ENCODE data around the gene EMC8.

EMC8 gene

GRCh38 chr16:85784813-85785212, 14.5 kb downstream of the EMC8 start:
- DNase-seq (ENCODE audit: low read depth in 1 of 2, low spot score in 1 of 2) = no peak

- DNase-seq (ENCODE audit: low read depth in 1 of 2, low spot score in 1 of 2) = no peak
Observed at GRCh38 chr16:85783441-85783840, 15.9 kb downstream of the EMC8 start.

- no peak for DNase-seq (ENCODE audit: low read depth in 1 of 2, low spot score in 1 of 2)
Observed at GRCh38 chr16:85782451-85782850, 16.9 kb downstream of the EMC8 start.

- DNase-seq (ENCODE audit: low read depth in 1 of 2, low spot score in 1 of 2) = no peak
Observed at GRCh38 chr16:85781695-85782370, 17.5 kb downstream of the EMC8 start.

- no peak for DNase-seq (ENCODE audit: low read depth in 1 of 2, low spot score in 1 of 2)
Observed at GRCh38 chr16:85781156-85781555, 18.2 kb downstream of the EMC8 start.

- DNase-seq (ENCODE audit: low read depth in 1 of 2, low spot score in 1 of 2) = no peak
Observed at GRCh38 chr16:85780281-85780680, 19.1 kb downstream of the EMC8 start.

GRCh38 chr16:85778873-85779272, 20.5 kb downstream of the EMC8 start:
- DNase-seq (ENCODE audit: low read depth in 1 of 2, low spot score in 1 of 2) = no peak

- no peak for DNase-seq (ENCODE audit: low read depth in 1 of 2, low spot score in 1 of 2)
Observed at GRCh38 chr16:85777583-85778310, 21.6 kb downstream of the EMC8 start.

- no peak for DNase-seq (ENCODE audit: low read depth in 1 of 2, low spot score in 1 of 2)
Observed at GRCh38 chr16:85774811-85775210, 24.5 kb downstream of the EMC8 start.

- no peak for DNase-seq (ENCODE audit: low read depth in 1 of 2, low spot score in 1 of 2)
Observed at GRCh38 chr16:85774136-85774535, 25.2 kb downstream of the EMC8 start.

- no peak for DNase-seq (ENCODE audit: low read depth in 1 of 2, low spot score in 1 of 2)
Observed at GRCh38 chr16:85773044-85773443, 26.3 kb downstream of the EMC8 start.

- DNase-seq (ENCODE audit: low read depth in 1 of 2, low spot score in 1 of 2) = no peak
Observed at GRCh38 chr16:85770741-85771140, 28.6 kb downstream of the EMC8 start.

- no peak for DNase-seq (ENCODE audit: low read depth in 1 of 2, low spot score in 1 of 2)
Observed at GRCh38 chr16:85768199-85768598, 31.1 kb downstream of the EMC8 start.

- no peak for DNase-seq (ENCODE audit: low read depth in 1 of 2, low spot score in 1 of 2)
Observed at GRCh38 chr16:85767531-85767930, 31.8 kb downstream of the EMC8 start.

- no peak for DNase-seq (ENCODE audit: low read depth in 1 of 2, low spot score in 1 of 2)
Observed at GRCh38 chr16:85765767-85766166, 33.6 kb downstream of the EMC8 start.

- DNase-seq (ENCODE audit: low read depth in 1 of 2, low spot score in 1 of 2) = no peak
Observed at GRCh38 chr16:85765211-85765610, 34.1 kb downstream of the EMC8 start.

GRCh38 chr16:85763616-85764015, 35.7 kb downstream of the EMC8 start:
- DNase-seq (ENCODE audit: low read depth in 1 of 2, low spot score in 1 of 2) = no peak

- DNase-seq (ENCODE audit: low read depth in 1 of 2, low spot score in 1 of 2) = no peak
Observed at GRCh38 chr16:85762970-85763369, 36.4 kb downstream of the EMC8 start.

- DNase-seq (ENCODE audit: low read depth in 1 of 2, low spot score in 1 of 2) = no peak
Observed at GRCh38 chr16:85761861-85762260, 37.5 kb downstream of the EMC8 start.

- DNase-seq (ENCODE audit: low read depth in 1 of 2, low spot score in 1 of 2) = no peak
Observed at GRCh38 chr16:85759631-85760419, 39.5 kb downstream of the EMC8 start.

GRCh38 chr16:85759136-85759535, 40.2 kb downstream of the EMC8 start:
- no peak for DNase-seq (ENCODE audit: low read depth in 1 of 2, low spot score in 1 of 2)

GRCh38 chr16:85757341-85757822, 42.0 kb downstream of the EMC8 start:
- no peak for DNase-seq (ENCODE audit: low read depth in 1 of 2, low spot score in 1 of 2)
